GM19452 (cell line): Measurements from ENCODE around the gene SIX1.

ENCODE experiments used
- ATAC-seq: cut with Tn5 transposase; IDR thresholded peaks from one replicate; pipeline ENCODE4 v1.9.1; 2021; ENCODE audit not compliant: unreplicated experiment

SIX1 gene

DNA sequence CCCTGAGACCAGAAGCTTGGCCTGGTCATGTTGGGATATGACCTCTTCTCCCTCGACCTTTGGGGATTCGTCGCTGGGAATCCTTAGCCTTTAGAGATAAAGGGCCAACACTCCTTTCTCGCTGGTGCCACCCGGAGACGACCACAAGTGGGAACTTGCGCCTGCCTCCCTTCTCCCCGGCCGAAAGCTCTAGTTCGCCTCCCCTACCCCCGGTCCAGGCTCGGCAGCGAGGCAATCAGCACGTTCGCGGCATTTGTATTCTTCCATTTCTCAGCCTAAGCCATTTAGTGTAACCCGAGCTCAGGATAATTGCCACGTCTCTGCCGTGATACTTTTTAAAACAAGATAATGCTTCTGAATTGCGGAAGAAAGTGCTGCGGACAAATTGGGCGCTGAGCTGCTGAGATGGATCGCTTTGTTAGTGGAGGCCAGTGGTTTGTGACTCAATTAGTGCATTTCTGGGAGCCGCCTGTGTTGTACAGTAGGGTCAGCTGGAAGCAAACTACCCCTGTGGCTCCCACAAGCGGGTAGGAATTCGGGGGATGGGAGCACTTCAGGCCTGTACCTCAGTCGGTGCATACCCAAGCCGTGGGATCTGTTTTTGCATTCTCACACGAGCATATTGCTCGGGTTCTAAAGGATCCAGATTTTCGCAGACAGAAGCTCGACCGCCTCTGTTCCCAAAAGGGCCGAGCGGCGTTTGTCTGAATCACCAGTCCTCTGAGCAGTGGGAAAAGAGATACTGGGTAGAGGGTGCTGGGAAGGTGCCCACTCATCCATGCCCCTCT lies 6.8 kb upstream of the SIX1 start:
- no peak for ATAC-seq

DNA sequence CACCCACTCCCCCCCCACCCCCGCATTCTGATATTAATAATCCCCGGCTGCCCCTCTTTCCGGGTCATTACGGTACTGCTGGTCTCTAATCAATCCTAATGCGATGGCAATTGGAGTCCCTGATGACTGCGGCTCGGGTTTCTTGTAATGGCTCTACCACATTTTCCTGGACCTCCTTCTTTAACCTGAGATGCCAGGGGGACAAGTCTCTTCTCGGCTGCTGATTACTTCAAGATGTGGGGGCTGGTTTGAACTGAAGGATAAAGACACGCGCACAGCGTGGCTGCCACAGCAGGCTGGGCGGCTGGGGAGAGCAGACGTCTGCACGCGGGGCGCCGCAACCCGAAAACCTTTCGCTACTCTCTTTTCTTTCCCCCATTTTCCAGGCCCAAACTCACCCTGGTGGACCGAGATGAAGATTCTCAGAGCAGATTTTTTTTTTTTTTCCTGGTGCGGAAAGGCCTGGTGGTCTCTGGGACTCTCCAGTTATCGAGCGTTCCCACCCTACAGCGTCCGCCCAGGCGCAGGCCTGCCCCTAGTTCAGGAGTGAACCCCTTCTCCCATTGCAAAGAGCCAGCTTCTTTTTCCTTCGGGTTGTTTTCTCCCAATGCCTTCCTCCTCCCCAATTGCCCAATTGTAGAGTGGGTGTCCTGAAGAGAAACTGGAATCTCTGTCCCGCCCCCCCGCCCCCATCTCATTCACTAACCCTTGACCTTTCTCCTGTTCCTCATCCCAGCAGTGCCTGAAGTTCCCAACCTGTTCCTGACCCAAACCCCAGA lies 6.0 kb upstream of the SIX1 start:
- ATAC-seq, result no peak

DNA sequence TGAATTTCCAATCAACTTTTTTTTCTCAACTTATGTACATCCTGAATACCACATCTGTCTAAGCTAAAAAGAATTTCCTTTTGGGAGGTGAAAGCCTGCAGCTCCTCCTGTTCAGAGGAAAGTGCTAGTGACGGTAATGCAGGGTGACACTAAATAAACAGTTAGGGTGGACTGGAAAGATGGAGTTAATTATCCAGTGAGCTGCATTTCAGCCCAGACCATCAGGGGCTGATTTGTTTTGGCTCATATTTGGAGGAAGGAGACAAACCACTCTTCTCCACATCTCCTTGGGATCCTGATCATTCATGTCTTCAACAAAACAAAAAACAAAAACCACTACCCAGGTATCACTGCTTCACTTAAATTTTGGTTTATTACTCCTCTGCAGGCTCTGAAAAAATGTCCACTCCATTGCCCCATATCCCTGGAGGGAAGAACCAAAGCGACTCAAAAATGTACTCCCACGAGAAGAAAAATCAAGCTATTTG lies 5.1 kb upstream of the SIX1 start:
- ATAC-seq, result no peak

DNA sequence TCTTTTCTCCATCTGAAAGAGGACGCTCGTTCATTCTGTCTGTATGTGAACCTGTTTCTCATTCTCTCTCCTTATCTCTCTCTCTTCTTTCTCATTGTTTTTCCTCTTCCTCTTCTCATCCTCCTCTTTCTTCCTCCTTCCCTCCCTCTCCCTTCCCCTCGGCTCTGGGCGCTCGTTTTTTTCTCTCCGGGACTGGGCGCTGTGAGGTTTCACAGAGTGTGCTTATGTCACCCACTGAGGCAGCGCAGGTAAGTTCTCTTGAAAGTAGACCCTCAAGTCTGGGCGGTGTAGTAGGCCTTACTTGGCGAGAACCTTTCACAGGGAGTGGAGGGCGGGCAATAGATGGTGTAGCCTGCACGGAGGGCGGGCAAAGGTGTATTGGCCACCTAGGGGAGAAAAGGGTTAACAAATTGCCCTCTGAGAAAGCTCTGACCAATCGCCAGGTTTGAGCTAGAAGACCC lies 4.5 kb upstream of the SIX1 start:
- no peak for ATAC-seq

GRCh38 chr14:60652674-60653651 lies 3.7 kb upstream of the SIX1 start:
- ATAC-seq, result no peak

DNA sequence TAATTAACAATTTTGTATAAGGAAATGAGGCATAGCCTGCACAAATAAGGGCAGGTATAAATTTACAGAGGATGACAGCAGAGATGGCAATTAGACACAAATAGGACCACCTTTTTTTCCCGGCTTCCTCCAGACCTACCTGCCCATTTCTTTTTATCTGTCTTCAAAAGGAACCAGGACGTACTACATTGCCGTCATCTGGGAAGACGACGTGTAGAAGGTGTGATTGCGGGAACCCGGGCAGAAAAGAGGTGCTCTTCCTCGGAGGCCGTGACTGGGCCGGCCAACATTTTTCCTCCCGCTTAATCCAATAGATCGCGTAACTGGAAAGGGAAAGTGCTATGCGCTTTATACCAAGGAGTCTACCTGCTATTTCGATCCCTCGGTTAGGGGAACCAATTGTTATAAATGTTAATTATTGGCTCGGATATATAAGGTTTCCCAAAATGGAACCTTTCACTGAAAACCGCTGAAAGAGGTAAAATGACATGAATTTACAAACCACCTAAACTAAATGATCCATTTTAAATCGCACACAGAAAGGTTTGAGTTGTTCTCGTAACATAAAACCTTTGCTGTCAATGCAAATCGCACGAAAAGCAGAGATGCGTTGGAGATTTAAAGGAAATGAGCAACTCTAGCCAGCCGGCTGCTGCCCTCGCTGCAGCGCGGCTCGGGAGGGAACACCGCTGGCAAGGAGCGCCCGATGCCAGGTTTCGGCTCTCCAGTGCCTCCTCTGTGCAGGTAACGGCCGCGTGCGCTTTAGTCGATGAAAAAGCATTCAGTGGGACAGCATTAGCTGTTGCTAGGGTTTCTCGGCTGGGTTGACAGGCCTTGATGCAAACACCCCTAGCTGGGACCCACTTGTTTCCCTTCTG lies 2.8 kb upstream of the SIX1 start:
- ATAC-seq, result no peak

DNA sequence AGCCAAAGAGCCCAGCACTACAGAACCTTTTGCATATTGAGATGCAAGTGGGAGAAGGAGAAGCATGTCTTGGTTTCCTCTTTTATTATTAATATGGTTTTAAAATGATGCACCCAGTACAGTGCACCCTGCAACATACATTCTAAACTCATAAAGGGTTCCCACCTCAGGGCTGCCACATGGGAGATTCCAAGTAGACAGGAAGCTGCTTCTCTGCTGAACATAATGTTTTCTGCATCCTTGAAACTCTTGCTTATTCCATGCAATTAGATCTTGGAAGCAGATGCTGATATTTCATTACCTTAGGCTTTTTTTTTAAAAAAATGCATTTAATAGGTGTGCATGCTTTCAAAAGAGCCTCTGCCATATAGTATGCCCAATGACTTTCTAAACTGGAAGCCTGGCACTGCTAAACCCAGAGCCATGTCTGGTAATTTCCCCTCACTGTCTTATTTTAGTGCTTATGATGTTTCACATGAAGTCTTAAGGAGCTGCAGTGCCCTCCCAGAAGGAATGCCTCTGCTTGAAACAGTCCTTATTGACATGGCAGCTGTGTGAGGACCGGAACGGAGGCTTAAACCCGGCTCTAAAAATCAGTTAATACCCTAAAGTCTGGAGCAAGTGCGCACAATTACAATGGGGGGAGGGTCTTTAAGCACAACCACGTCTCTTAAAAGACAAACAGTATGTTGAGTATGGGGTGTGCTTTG lies 2.0 kb upstream of the SIX1 start:
- no peak for ATAC-seq

GRCh38 chr14:60650373-60650961 lies 1.2 kb upstream of the SIX1 start:
- ATAC-seq, result no peak

DNA sequence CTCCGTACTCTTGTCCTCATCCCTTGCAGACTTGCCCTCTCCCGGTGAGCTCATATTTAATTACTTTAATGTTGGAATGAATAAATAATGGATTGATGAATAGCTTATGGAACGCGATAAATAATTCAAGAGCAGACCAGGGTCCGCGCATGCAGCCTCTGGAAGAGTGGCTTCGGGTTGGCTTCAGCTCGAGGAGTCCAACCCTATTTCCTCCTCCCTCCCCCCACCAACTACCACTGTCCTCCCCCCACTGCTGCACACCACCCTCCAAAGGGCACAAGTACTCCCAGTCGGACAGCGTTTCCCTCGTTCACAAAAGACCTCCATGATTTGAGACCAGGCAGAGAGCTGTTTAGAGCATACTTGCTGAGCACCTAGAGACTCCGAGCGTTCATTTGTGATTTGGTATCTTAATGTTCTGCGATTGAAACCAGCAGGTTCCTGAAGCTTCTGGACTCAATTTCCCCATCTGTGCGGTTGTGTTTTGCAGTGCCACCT lies 647 bp upstream of the SIX1 start:
- ATAC-seq, result no peak

DNA sequence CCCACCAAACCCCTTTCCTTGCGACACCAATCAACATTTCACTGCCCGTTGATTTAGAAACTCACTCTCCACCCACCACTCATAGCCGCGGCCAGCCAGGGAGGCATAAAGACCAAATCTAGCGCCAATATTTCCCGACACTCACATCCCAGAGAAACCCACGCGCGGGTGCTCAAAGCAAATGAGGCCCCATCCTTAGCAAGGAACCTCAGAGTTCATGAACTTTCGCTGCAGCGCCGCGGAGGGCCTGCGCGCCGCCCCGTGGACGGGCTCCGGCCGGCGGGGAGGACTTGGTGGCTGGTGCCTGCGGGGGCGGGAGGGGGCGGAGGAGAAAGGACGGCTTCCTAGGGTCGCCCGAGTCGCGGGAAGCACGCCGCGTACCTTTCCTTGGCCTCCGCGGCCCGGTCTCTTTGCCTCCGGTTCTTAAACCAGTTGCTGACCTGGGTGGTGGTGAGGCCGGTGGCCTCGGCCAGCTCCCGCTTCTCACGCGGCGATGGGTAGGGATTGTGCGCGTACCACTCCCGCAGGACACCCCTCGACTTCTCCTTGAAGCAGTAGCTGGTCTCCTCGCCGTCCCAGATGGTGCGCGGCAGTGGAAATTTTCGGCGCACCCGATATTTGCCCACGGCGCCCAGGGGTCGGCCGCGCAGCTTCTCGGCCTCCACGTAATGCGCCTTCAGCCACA lies 886 bp downstream of the SIX1 start:
- ATAC-seq, result no peak

DNA sequence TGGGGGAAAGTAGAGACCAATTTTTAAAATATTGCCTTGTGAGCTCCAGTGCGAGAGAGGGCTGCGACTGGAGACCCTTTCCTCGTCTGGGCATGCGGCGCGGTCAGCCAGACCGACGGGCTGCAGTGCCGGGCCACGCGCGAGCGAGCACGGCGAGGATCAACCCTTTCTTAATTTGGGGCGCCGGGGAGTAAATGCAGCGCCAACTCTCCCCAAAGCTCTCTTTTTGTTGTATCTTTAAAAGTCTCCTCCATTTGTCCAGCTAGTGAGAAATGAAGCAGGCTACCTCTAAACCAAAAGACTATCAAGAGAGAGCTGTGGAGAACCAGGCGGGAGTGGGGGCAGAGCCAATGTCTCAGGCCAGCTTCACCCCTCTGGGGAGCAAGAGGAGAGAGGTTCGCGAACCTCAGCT lies 1.4 kb downstream of the SIX1 start:
- no peak for ATAC-seq

DNA sequence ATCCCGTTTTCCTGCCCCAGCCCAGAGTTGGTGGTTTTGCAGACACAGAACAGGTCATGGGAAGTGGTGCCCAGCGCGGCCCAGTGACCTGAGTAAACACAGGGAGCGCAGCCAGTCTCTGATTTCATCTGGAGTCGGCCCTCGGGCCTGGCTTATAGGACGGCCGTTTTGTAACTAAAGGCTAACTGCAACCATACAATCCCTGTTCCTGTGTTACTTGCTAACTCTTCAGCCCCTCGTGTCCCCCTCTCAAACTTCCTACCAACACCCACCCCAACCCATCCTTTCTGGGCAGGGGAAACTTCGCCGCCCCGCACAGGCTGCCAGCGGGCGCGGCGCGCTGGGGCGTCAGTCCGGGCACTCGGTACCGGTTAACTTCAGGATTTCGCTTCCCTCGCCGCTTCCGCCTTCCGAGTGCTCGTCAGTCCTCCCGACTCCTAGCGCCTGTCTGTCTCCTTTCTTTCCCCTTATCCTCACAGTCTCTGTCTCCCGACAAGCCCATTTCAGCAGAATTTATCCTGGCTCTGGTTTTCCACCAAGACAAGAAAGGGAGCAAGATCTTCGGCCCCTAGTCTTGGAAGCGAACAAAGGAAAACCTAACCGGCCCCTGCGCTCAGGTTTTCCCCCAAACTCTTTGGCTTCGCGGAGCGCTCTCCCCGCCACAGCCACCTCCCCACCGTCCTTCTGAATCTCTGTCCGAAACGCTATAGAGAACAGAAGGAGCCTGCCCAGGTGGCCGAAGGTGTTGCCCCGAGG lies 2.0 kb downstream of the SIX1 start:
- no peak for ATAC-seq

DNA sequence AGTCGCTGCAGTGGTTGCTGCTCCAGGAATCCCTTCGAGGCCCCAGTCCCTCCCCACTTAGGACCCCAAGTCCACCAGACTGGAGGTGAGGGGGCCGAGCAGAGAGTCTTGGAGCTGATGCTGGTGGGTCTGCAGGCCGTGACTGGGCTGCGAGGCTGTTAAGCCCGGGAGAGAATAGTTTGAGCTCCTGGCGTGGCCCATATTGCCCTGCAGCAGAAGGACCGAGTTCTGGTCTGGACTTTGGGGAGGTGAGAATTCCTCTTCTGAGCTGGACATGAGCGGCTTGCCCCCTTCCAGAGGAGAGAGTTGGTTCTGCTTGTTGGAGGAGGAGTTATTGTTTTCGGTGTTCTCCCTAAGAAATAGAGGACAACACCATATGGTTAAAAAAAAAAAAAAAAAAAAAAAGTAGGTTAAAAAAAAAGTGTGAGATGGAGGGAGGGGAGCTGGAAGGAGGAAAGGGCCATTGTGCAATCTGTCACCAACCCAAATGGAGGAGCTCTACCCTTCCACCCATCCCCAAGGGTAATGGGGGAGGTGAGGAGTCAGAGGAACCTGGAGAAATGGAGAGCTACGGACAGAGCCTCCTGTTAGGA lies 3.0 kb downstream of the SIX1 start:
- no peak for ATAC-seq

DNA sequence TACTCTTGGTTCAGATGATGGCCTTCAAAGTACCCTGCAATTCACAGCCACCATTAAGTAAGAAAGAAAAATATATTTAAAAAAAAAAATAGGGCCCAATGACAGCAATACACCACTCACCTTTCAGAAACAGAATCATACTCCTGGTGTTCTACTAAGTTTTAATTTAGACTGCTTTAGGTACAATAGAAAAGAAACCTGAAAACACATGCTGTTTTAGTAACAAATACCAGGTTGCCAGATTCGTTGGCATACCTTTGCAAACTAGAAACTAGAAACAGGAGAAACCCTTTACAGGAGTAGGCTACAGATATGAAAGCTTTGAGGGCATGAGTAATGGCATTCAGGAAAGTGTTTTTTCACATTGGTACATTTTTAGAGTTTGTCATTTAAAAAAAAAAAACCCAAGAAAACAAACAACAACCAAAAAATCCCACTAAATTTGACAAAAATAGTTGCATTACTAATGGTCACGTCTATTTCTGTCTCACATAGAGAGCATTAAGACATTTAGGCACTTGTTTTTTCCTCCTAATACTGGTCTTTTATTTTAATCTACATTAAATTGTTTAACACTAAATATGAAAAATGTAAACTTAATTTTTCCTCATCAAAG lies 4.0 kb downstream of the SIX1 start:
- ATAC-seq, result no peak

DNA sequence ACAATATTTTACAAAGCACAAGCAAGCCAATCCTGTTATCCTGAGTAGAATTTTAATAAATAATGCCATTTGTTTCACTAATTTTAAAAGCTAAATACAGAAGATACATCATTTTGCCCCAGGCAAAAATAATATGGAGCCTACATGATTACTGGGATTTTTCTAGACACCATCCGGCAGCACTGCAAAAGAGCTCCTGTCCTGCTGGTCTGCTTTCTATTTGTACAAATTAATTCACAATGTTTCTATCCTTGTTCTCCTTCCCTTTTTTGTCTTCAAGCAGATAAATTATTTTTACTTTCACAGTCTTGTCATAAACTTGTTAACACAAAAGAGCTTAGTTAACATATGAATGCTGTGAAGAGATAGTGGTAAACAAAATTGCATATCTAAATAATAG lies 4.6 kb downstream of the SIX1 start:
- no peak for ATAC-seq

DNA sequence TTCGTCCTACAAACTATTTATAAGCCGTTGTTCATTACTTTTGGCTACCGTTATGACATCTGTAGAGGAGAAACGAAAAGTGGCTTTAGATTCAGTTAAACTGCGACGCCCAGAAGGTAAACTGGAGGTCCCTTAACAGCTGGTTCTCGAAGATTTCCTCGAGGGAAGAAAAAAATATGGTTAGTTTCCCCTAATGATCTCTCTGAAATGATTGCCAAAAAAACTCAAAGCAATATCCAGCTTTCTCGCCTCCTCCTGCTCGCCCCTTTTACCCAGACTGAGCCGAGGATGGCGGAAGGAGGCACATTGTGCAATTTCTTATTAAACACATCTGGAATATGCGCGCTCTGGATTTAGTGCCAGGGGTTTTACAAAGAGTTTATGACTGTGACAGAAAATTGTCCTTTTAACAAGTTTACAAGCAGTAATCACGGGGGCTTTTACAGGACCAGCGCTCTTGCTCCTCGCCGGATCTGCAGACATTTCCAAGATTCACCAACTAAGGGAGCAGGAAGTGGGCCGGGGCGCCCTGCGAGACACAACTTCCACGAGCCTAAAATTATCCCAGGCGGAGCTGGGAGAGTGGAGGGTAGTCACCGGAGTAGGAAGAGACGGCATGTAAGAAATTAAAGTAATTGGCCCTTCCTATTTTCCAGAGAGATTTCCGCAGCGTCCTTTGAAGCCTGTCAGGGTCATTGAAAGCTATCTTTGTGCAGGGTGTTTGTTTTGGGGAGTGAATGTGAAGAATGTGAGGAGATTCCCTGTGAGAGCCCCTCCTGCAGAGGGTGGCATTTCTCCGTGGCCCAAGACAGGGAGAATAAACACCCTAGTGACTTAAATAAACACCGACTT lies 5.6 kb downstream of the SIX1 start:
- ATAC-seq, result no peak
